GM20431 (cell line): ENCODE results near the gene MAPKAPK2.
"Not testable (repeated sequence)": the region's sequence is repeated elsewhere in the genome, so short reads cannot be mapped to it uniquely, and the experiment has no call there.

Experiments used
- in situ Hi-C: fragments of 300-500 bp; cut with MseI, MboI; formaldehyde crosslinking; loops from one replicate; pipeline ENCODE4 v1.15.0; 2020; ENCODE audit warnings: low sequenced_read_pairs; ENCODE audit not compliant: unreplicated experiment

MAPKAPK2 gene

DNA sequence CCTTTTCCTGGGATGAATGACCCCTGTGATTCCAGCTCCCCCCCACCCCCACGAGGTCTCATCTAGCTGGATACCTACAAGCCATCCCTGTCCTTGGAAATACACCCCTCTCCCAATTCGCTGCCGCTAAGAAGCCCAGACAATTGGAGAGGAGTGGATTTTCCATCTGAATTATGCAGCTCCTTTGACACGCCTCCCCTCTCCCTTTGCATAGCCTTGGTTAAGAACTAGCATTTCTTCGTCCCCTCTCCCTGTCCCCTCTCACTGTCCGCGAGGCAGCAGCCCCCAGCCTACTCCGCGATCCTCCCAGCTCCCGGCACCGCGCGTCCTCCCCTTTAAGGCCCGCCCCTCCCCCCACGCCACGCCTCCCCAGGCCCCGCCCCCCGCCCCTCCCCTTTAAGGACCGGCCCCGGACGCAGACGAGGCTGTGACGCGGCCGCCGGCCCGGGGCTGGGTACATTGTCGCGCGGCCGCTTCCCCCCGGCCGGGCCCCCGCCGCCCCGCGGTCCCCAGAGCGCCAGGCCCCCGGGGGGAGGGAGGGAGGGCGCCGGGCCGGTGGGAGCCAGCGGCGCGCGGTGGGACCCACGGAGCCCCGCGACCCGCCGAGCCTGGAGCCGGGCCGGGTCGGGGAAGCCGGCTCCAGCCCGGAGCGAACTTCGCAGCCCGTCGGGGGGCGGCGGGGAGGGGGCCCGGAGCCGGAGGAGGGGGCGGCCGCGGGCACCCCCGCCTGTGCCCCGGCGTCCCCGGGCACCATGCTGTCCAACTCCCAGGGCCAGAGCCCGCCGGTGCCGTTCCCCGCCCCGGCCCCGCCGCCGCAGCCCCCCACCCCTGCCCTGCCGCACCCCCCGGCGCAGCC lies at the start of gene MAPKAPK2:
TSS of gene MAPKAPK2 (plus strand) at position 428 of the 856 bp plus-strand sequence. CDS start at position 753, 325 bp downstream.
- in situ Hi-C loops = no loop called here

DNA sequence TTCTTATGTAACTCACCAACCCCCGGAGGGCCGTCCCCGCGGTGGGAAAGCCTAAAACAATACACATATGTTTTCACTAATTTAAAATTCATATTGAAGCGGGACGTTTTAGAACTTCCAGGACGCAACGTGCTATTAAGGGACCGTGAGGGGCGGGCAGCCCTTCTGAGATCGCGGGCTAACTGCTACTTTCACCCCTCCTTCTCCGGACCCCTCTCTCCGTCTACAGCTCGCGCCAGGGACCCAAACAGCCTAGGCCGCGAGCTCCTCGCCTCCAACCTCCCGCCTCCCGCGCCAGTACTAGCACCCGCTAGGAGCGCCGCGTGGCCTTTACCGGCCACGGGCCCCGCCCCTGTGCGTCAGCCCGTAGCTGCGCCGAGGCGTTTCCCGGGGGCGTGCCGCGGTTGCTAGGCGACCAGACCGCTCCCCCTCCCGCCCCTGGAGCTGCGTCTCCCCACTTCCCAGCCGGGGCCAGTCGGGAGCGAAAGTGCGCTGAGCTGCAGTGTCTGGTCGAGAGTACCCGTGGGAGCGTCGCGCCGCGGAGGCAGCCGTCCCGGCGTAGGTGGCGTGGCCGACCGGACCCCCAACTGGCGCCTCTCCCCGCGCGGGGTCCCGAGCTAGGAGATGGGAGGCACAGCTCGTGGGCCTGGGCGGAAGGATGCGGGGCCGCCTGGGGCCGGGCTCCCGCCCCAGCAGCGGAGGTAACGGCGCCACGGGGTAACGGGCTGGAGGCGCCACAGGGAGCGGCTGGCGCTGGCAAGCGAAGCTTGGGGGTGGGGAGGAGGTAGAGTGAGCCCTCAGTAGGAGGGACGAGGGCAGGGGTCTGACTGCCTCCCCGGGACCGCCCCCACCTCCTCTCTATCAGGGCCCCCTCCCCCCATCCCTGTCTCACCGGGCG lies 49.4 kb upstream of the MAPKAPK2 start, which contains the start of gene DYRK3:
TSS of gene DYRK3 (plus strand) at position 457 of the 898 bp plus-strand sequence. CDS start at position 625, 168 bp downstream.
- in situ Hi-C loops = no loop called here

DNA sequence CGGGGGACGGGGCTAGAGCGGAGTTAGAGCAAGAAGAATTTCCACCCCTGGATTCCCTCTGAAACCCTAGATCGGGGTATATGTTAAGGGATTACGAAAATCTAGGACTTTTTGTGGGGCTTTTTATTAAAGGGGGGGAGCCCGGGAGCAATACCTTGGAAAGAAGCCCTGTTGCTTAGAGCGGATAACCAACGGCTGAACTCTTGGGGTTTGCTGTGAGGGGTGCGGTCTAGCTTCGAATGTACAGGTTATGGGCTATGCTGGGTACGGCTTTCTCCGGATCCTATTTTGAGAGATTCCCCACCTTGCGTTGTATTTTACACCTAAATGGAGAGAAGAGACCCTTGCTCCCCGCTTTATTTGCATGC lies 48.7 kb upstream of the MAPKAPK2 start:
- in situ Hi-C loops = no loop called here

- in situ Hi-C loops = no loop called here
These were observed 48.0 kb upstream of the MAPKAPK2 start for GRCh38 chr1:206636671-206637070.

GRCh38 chr1:206637605-206638004 lies 47.1 kb upstream of the MAPKAPK2 start:
- in situ Hi-C loops = no loop called here

GRCh38 chr1:206642074-206642473 lies 42.6 kb upstream of the MAPKAPK2 start:
- in situ Hi-C loops = not testable (repeated sequence)

DNA sequence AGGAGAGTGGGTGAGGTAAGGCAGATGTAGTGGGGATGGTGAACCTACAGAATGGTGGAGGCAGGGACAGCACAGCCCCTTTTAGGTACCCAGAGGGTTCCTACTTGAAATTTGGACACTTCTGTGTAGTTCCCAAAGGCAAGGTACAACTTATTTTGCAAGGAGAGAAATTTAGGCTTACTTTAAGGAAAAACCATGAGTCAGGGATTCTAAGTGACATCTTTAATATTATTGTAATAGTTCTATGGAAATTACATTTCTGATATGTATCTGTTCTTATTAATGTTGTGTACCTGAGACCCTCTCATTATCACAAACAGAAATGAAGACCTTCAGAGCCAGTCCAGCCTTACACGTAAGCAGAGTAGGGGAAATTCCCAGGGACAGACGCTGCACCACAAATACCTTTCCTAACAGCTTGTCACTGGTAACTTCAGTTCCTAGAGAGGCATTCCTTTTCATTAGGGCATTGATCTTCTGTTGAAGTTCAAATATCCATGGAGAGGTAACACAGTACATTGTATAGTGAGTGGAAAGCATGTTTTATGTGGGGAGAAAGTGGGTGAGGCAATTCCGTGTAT lies 41.5 kb upstream of the MAPKAPK2 start:
- in situ Hi-C loops = no loop called here

GRCh38 chr1:206646504-206646903 lies 38.2 kb upstream of the MAPKAPK2 start:
- in situ Hi-C loops = no loop called here

- in situ Hi-C loops = no loop called here
These were observed 37.5 kb upstream of the MAPKAPK2 start for GRCh38 chr1:206647224-206647623.

DNA sequence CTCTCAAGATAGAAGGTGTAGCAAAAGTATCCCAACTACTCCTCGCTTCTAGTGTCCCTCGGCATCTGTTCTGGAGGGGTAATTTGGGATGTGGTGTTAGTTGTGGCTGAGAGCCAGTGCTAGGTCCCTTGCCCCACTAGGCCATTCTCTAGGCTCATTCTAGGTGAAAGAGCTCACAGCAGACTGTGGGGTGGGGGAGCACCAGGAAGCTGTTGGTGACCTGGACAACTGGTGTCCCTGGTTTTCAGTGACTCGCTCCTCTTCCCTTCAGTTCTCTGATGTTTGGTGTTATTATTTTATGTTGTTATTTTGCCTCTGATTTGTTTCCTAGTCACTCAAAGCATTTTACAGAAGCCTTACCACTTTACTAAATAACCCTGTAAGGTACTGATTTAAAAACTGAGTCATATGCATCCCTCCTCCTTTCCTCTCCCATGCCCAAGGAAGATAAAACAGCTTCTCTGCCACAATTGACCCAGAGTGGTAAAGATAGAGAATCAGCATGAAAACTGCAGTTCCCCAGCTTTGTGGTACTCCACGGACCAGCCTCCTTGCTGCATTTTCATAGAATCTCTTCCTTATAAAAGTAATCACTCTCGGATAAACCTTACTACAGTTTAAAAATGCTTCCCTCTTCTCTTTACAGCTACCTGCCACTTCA lies 35.3 kb upstream of the MAPKAPK2 start:
- in situ Hi-C loops = no loop called here

- in situ Hi-C loops = no loop called here
These were observed 33.7 kb upstream of the MAPKAPK2 start for GRCh38 chr1:206651014-206651413.

GRCh38 chr1:206651958-206652890 lies 32.5 kb upstream of the MAPKAPK2 start:
- in situ Hi-C loops = no loop called here

DNA sequence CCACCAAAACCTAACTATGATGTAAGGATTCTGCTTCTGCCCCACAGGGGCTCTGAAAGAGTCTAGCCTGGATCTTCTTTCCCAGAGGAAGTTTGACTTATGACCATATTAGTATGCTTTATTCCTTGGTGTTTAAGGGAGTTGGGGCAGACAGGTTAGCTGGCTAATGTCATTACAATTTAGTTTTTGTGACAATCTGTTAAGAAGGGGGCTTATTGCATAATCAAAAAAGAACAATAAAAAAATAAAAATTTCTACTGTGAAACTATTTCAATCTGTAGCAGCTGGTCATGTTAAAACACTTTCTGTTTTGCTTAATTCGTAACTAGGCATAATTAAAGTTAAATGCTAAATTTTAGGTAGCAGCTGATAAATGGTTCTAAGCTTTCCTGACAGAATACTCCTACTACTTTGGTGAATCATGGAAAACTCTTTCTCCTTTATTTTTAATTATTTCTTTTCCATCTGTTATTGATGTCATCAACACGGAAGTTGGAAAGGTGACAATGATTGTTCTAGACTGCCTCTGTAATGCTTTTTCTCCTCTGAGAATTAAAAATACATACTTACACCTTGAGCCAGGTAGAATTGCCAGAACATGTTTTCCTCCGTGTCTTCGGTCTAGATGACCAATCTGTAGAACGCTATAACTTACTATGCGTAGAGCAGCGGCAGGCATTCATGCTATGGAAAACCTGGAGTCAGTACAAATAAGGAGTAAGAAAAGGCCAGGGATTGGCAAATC lies 30.8 kb upstream of the MAPKAPK2 start:
- in situ Hi-C loops = no loop called here

- in situ Hi-C loops = no loop called here
These were observed 29.9 kb upstream of the MAPKAPK2 start for GRCh38 chr1:206654828-206655227.

- in situ Hi-C loops = no loop called here
These were observed 29.2 kb upstream of the MAPKAPK2 start for GRCh38 chr1:206655471-206655882.

- in situ Hi-C loops = no loop called here
These were observed 27.8 kb upstream of the MAPKAPK2 start for GRCh38 chr1:206656936-206657335.

- in situ Hi-C loops = no loop called here
These were observed 27.0 kb upstream of the MAPKAPK2 start for GRCh38 chr1:206657751-206658150.

DNA sequence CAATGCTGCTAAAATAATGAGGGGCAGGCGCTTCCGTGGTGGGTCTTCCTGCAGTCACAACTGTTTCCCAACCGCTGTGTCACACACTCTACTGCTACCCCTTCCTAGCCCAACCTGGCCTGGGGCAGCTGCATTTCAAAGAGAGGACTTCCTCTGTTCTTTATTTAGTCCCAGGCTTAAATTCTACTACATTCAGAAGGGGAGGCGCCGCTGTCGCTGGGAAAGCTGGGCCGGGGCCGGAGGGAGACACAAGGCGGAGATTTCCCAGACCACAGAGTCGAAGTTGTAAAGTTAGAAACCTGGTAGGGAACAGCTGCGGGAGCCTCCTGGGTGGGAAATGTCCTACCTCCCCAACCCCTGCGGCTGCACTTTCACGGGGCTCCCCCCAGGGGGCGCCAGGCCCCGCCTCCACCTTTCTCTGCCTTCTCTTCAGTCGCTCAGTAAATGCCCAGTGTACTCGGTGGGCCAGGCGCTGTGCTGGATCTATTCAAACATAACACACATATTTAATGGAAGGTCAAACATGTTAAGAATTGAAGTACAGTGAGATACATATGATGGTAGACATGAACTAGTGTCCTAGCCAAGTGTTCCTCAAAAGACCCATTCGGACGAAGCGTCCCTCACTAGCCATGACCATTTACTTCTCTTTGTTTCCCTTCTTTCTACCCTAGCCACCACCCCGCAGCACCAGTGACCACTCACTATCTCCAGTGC lies 26.3 kb upstream of the MAPKAPK2 start:
- in situ Hi-C loops = no loop called here
